ENCODE data around the gene BICC1. TPM values are rescaled to one million over a fixed set of nuclear protein-coding genes. Genes with fewer than 3 reads are reported as not detected.

BICC1 gene
- total and polyA plus RNA-seq, 2 of the 13 experiments (the other 11 are each of a cell fraction or from before 2014, with no cell fraction given), result 0.18 to 1.5 TPM

DNA sequence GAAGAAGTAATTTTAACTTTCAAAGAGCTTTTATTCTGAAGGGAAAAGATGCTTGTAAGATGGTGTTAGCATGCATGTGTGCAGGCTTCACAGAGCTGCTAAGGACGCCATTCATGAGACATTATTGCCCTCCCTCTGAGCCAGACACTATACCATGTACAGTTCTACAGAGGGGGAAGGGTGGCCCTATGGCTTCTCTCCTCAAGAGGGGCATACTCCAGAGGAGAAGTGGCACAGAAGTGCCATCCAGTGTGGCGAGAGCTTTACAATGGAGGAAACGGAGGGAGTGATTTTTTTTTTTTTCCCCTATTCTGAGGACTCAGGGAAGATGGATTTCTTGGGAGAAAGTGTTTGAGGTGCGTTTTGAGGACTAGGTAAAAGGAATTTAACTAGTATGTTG, 119.5 kb downstream of the BICC1 start:
- in situ Hi-C loops (cut with HindIII; ENCODE audit: extremely low pct_ligation_motif_present, low pct_unique_long_range_greater_than_20kb), result no loop called here
- BruUV-seq (replicated peaks), result no TSS peak
- Histone ChIP-seq H3K9ac (ENCODE audit: insufficient read depth, low read depth, low read length) (no peak overlapping the region), H3K36me3 (replicated peaks in 1 of 2; ENCODE audit: control insufficient read depth in 1 of 2, insufficient read depth in 2 of 2, low read length in 2 of 2) (no peaks in the 10 kb centered on the region), H4K20me1 (ENCODE audit: insufficient read depth, low read length) (no peaks in the 10 kb centered on the region), H3K27me3 (ENCODE audit: control insufficient read depth in 1 of 2, insufficient read depth in 2 of 2, low read length in 2 of 2) (no peaks in the 10 kb centered on the region), H3K4me3 (replicated peaks in 1 of 3; ENCODE audit: insufficient read depth in 1 of 3, low read depth in 2 of 3, low read length in 3 of 3) (no peak overlapping the region), H3K9me3 (ENCODE audit: low read length) (no peaks in the 10 kb centered on the region), H3K79me2 (ENCODE audit: insufficient read depth, low read length) (no peaks in the 10 kb centered on the region), H2AFZ (ENCODE audit: low read length) (no peak overlapping the region), H3K4me1 (ENCODE audit: insufficient read depth, low read length) (peaks cover 9% of the 10 kb centered on the region), H3K27ac (ENCODE audit: extremely low read length, insufficient read depth, low read length) (no peak overlapping the region), H3K4me2 (ENCODE audit: low read depth, low read length) (no peak overlapping the region)
- CTCF ChIA-PET (ENCODE audit: low intra/inter-chr PET ratio, low total read pairs), result no interaction called here
- intact Hi-C loops (cut with micrococcal nuclease; ENCODE audit: unreplicated experiment), result no loop called here
- TF ChIP-seq NR2C2 (CRISPR knock-in tag; IDR thresholded peaks at IDR 0.05; ENCODE audit: borderline replicate concordance) (no peak), ZNF713 (CRISPR knock-in tag; IDR thresholded peaks at IDR 0.05) (no peak), GATA4 (IDR thresholded peaks at IDR 0.05; ENCODE audit: borderline replicate concordance, low read depth) (no peak), ZFP82 (CRISPR knock-in tag; IDR thresholded peaks at IDR 0.05; ENCODE audit: borderline replicate concordance) (no peak), ZNF607 (CRISPR knock-in tag; IDR thresholded peaks at IDR 0.05; ENCODE audit: borderline replicate concordance) (no peak), ZNF451 (CRISPR knock-in tag; IDR thresholded peaks at IDR 0.05) (no peak), ZNF33B (CRISPR knock-in tag; IDR thresholded peaks at IDR 0.05) (no peak)
- no peak for ATAC-seq
- 83% methylated on average over 4 of the region's 4 CpGs for WGBS (ENCODE audit: low lambda C conversion rate)
- DNase-seq (ENCODE audit: low spot score), result no peak
- FAIRE-seq, result no peak
- POLR2A ChIA-PET, result no interaction called here

DNA sequence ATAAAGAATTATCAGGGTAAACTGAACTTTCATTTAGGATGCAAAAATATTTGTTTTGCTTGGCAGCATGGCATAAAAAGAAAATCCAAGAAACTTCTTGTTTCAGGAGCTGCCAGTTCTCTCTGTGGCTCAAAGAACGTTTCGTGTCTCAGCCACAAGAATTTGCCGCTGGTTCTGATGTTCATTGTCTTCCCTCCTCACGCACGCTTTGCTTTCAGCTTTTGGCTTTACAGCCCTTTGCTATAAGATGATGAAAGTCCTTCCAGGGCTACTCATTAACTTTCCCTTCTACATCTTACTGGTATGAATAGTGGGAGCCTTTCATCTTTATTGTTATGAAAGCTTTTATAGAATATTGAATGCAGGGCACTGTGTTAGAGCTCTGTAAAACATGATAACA, 124.7 kb downstream of the BICC1 start:
- H3K9ac ChIP-seq (ENCODE audit: insufficient read depth, low read depth, low read length), result no peak overlapping the region
- intact Hi-C loops (cut with micrococcal nuclease; ENCODE audit: unreplicated experiment), result loop anchor here (1.0 kb wide), 1 partner anchor 25 kb away; no protein-coding TSS in a partner anchor
- no peaks in the 10 kb centered on the region for H4K20me1 ChIP-seq (ENCODE audit: insufficient read depth, low read length)
- DNase-seq (ENCODE audit: low spot score), result peak; percentile 93
- ATAC-seq, result peak; percentile 85
- peak overlapping the region in 1 of 3 experiments; percentile 9; a peak in 2 of 6 replicates for H3K4me3 ChIP-seq (replicated peaks in 1 of 3; ENCODE audit: insufficient read depth in 1 of 3, low read depth in 2 of 3, low read length in 3 of 3)
- in situ Hi-C loops (cut with HindIII; ENCODE audit: extremely low pct_ligation_motif_present, low pct_unique_long_range_greater_than_20kb), result loop anchor here (5.0 kb wide), 1 partner anchor 105 kb away; no protein-coding TSS in a partner anchor
- FAIRE-seq, result peak; percentile 92
- H3K4me2 ChIP-seq (ENCODE audit: low read depth, low read length), result peak overlapping the region; percentile 49
- no peaks in the 10 kb centered on the region for H3K27me3 ChIP-seq (ENCODE audit: control insufficient read depth in 1 of 2, insufficient read depth in 2 of 2, low read length in 2 of 2)
- peaks cover 33% of the 10 kb centered on the region for H3K4me1 ChIP-seq (ENCODE audit: insufficient read depth, low read length)
- BruUV-seq (replicated peaks), result no TSS peak
- POLR2A ChIA-PET, result no interaction called here
- no peak overlapping the region for H2AFZ ChIP-seq (ENCODE audit: low read length)
- H3K36me3 ChIP-seq (replicated peaks in 1 of 2; ENCODE audit: control insufficient read depth in 1 of 2, insufficient read depth in 2 of 2, low read length in 2 of 2), result no peaks in the 10 kb centered on the region
- H3K27ac ChIP-seq (ENCODE audit: extremely low read length, insufficient read depth, low read length), result no peak overlapping the region
- CTCF ChIA-PET (ENCODE audit: low intra/inter-chr PET ratio, low total read pairs), result no interaction called here
- no peaks in the 10 kb centered on the region for H3K9me3 ChIP-seq (ENCODE audit: low read length)
- no peaks in the 10 kb centered on the region for H3K79me2 ChIP-seq (ENCODE audit: insufficient read depth, low read length)
- WGBS (ENCODE audit: low lambda C conversion rate), result 3% methylated on average over 5 of the region's 5 CpGs
- TF ChIP-seq ZNF333 (CRISPR knock-in tag; IDR thresholded peaks at IDR 0.05; ENCODE audit: borderline replicate concordance) (no peak), HOXD1 (CRISPR knock-in tag; IDR thresholded peaks at IDR 0.05) (no peak), FOSL2 (CRISPR knock-in tag; IDR thresholded peaks at IDR 0.05) (no peak), NFE2L1 (CRISPR knock-in tag; IDR thresholded peaks at IDR 0.05; ENCODE audit: borderline replicate concordance) (no peak), ZNF30 (CRISPR knock-in tag; IDR thresholded peaks at IDR 0.05) (no peak), RAD51 (IDR thresholded peaks at IDR 0.05; ENCODE audit: borderline replicate concordance) (no peak), ZNF263 (CRISPR knock-in tag; IDR thresholded peaks at IDR 0.05) (no peak), TEAD3 (CRISPR knock-in tag; optimal IDR thresholded peaks at IDR 0.05; ENCODE audit: borderline replicate concordance) (peak; percentile 22)
- TF ChIP-seq, protein P1, sequence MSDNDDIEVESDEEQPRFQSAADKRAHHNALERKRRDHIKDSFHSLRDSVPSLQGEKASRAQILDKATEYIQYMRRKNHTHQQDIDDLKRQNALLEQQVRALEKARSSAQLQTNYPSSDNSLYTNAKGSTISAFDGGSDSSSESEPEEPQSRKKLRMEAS (IDR thresholded peaks at IDR 0.05), result 0 out of 2 replicates have a peak, but pooled peaks have one; percentile 16
